Activated CD8-positive, alpha-beta memory T cell treated with anti-CD3 and anti-CD28 coated beads, Interleukin-2, amount 50 U/mL, for 24 hours (primary cell): Measurements from ENCODE around the gene CAPN7.

ENCODE experiments used
- DNase-seq: peaks from one replicate; pipeline ENCODE4 v3.0.0-alpha.2; 2020; ENCODE audit errors: extremely low read depth

The CAPN7 gene

DNA sequence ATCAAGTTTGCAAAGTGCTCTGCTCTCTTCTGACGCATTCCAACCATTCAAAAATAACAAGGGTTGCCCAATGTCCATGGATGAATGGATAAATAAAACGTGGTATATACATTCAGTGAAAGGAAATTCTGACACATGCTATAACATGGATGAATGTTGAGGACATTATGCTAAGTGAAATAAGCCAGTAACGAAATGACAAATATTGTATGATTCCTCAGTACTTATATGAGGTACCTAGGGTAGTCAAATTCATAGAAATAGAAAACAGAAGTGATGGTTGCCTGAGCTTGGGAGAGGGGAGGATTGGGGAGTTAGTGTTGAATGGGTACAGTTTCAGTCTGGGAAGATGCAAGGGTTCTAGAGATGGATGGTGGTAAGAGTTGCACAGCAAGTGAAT is 92.5 kb downstream of the CAPN7 start:
- DNase-seq, result no peak

DNA sequence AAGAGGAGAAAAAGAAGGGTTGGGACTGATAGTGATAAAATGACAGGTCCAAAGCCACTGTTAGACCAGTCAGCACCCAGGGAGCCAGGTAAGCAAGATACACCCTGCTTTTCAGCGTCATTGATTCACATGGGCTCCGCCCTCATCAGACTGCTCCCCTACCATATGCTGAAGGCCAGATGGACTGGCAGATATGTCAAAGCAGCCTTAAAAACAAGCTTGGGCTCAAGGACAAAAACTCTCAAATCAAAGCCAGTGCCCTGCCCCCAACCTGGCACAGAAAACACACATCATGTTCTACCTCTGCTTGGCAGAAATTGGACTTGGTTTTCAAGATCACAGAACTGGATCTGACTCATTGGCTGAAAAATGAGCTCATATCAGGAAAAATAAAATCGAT is 93.0 kb downstream of the CAPN7 start:
- DNase-seq, result no peak

DNA sequence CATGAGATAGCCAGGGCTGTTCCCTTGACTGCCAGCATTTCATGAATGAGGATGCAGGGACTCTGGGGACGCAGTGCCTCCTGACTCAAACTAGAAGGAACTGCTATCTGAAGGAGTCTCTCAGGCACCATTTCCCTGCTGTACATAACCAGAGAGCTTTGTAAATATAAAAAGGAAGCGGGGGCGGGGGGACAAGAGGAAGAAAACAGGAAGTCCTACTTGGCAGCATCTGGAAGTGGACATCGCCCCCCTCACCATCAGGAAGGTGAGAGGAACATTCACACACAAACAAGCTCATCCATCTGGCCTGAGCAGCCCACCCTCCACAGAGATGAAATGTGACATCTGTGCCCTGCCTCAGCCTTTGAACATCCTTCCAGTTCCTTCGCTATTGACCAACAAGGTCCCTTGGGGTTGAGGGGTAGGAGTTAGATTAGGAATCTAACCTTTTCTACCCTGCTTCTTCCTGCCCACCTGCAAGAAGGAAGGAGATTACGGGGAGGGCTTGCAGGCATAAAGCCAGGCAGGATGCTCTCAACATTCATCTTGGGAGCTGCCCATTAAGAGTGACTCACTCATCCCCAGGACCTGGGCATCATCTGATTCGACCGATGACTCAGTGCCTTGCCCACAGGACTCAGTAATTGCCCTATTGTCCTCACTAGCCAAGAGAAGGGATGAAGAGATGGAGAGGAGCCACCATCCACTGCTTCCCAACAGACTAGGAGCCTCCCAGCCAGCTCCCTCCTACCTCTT is 94.5 kb downstream of the CAPN7 start:
- DNase-seq, result no peak

DNA sequence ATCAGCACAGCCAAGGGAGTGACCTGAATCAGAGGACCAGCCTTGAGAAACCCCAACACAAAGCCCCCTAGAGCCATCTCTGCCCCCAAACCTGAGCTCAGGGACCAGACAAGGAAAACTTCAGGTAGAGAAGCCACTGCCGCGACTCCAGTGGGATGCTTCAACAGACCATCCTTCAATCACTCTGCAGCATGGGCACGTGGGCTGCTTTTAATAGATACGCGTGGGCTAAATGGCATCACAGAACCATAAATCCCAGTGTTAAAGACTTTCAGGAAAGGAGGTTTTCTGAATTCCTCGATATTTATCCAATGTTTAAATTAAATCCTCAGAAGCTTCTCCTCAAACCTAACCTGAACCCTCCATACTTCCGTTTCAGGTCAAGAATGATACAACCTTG is 95.7 kb downstream of the CAPN7 start:
- no peak for DNase-seq
